SU-DHL-6 (cell line): Measurements from ENCODE around the gene PREX1.

ENCODE experiments used
- H2AFZ ChIP-seq: fragments of 200-600 bp; sonication (generic); 2 replicates; pipeline ENCODE4 v1.6.1; 2014; ENCODE audit warnings: low read depth, mild to moderate bottlenecking, moderate library complexity, mixed read lengths, antibody characterized with exemption, low read length; ENCODE audit not compliant: severe bottlenecking
- H3F3A ChIP-seq: fragments of 200-600 bp; shearing (Covaris generic); 2 replicates; pipeline ENCODE4 v1.6.0; 2016; ENCODE audit warnings: antibody characterized with exemption, mild to moderate bottlenecking; ENCODE audit not compliant: insufficient read depth
- H3K27ac ChIP-seq: fragments of 200-600 bp; sonication (generic); 2 replicates; pipeline ENCODE4 v1.5.1; 2016; ENCODE audit warnings: low read depth, mild to moderate bottlenecking, low read length, moderate library complexity, mixed read lengths
- H3K27me3 ChIP-seq: fragments of 200-600 bp; sonication (generic), shearing (Covaris generic); 2 replicates; pipeline ENCODE4 v1.6.0; 2014; ENCODE audit warnings: mild to moderate bottlenecking, low read length
- H3K36me3 ChIP-seq: fragments of 200-600 bp; sonication (generic); 2 replicates; pipeline ENCODE4 v1.6.1; 2014; ENCODE audit warnings: mild to moderate bottlenecking, low read length, mixed read lengths
- H3K4me2 ChIP-seq: fragments of 300-600, 200-600 bp; shearing (Covaris generic), sonication (generic); 2 replicates; pipeline ENCODE4 v1.6.0; 2014; ENCODE audit warnings: low read length, low read depth, mild to moderate bottlenecking; ENCODE audit not compliant: poor library complexity, severe bottlenecking
- H3K4me3 ChIP-seq: fragments of 200-600 bp; sonication (generic); 2 replicates; pipeline ENCODE4 v1.5.1; 2014; ENCODE audit warnings: antibody characterized with exemption, low read length, mild to moderate bottlenecking, mixed read lengths; ENCODE audit not compliant: insufficient read depth, poor library complexity, severe bottlenecking
- H3K79me2 ChIP-seq: fragments of 200-600 bp; sonication (generic); 2 replicates; pipeline ENCODE4 v1.6.1; 2014; ENCODE audit warnings: mild to moderate bottlenecking, low read length, moderate library complexity; ENCODE audit not compliant: insufficient read depth
- H3K9ac ChIP-seq: fragments of 200-600 bp; sonication (generic); 2 replicates; pipeline ENCODE4 v1.7.0; 2014; ENCODE audit warnings: mild to moderate bottlenecking, low read length
- H3K9me2 ChIP-seq: fragments of 200-600 bp; sonication (generic); replicated peaks from 2 replicates; pipeline ENCODE4 v1.6.1; 2014; ENCODE audit warnings: low read length; ENCODE audit not compliant: insufficient read depth
- H3K9me3 ChIP-seq: fragments of 200-600 bp; sonication (generic); 2 replicates; pipeline ENCODE4 v1.6.1; 2014; ENCODE audit warnings: low read length, mixed read lengths; ENCODE audit not compliant: insufficient read depth
- H4K20me1 ChIP-seq: fragments of 200-600 bp; sonication (generic); 2 replicates; pipeline ENCODE4 v1.6.1; 2014; ENCODE audit warnings: low read depth, mild to moderate bottlenecking, antibody characterized with exemption, low read length, moderate library complexity, mixed read lengths
- EZH2phosphoT487 ChIP-seq: fragments of 200-600 bp; sonication (generic), shearing (Covaris generic); conservative IDR thresholded peaks from 2 replicates; pipeline ENCODE4 v1.6.1; 2018; ENCODE audit warnings: mild to moderate bottlenecking, antibody characterized with exemption, low read length, moderate library complexity, mixed read lengths
- TF ChIP-seq, protein P1 (sequence below): fragments of 200-600 bp; sonication (generic); IDR thresholded peaks from one replicate; pipeline ENCODE4 v1.5.1; 2017; ENCODE audit warnings: antibody characterized with exemption, mild to moderate bottlenecking, low read length, moderate library complexity; ENCODE audit not compliant: insufficient read depth, poor library complexity, severe bottlenecking

Gene PREX1

DNA sequence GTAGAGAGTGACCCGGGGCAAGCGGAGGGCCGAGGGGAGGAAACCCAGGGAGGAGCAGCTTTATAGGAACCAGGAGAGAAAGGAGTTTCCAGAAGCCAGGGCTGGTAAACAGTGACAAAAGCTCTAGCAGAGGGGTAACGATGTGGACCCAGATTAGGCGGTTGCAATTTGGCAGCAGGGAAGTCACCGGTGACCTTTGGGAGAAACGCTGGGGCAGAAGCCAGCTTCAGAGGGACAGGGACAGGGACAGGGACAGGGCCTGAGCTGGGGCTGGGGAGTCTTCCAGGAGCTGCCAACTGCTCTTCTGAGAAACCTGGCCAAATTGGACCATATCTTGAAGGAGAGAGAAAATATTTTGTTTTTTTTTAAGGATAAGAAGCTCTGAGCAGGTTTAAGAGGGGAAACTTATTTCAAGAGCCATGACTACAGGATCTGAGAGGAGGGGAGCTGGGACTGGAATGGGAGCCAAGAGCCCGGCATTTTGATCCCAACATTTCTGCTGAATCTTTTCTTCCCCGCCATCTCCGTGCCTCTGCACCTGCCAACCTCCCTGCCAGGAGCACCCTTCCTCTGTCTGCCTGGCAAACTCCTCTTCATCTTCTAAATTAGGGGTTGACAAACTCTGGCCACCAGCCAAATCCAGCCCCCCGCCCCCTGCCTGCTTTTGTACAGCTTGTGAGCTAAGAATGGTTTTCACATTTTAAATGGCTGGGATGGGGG is 22.6 kb upstream of the PREX1 start:
- H3K27me3 ChIP-seq: no peaks in the 10 kb centered on the region
- no peaks in the 10 kb centered on the region for H4K20me1 ChIP-seq
- H3F3A ChIP-seq: no peaks in the 10 kb centered on the region
- TF ChIP-seq, protein P1, sequence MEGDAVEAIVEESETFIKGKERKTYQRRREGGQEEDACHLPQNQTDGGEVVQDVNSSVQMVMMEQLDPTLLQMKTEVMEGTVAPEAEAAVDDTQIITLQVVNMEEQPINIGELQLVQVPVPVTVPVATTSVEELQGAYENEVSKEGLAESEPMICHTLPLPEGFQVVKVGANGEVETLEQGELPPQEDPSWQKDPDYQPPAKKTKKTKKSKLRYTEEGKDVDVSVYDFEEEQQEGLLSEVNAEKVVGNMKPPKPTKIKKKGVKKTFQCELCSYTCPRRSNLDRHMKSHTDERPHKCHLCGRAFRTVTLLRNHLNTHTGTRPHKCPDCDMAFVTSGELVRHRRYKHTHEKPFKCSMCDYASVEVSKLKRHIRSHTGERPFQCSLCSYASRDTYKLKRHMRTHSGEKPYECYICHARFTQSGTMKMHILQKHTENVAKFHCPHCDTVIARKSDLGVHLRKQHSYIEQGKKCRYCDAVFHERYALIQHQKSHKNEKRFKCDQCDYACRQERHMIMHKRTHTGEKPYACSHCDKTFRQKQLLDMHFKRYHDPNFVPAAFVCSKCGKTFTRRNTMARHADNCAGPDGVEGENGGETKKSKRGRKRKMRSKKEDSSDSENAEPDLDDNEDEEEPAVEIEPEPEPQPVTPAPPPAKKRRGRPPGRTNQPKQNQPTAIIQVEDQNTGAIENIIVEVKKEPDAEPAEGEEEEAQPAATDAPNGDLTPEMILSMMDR: no peak
- TF ChIP-seq EZH2phosphoT487: no peak
- no peak overlapping the region for H3K4me2 ChIP-seq
- H3K36me3 ChIP-seq: no peaks in the 10 kb centered on the region
- no peaks in the 10 kb centered on the region for H3K9me2 ChIP-seq
- H3K79me2 ChIP-seq: no peaks in the 10 kb centered on the region
- no peak overlapping the region for H3K4me3 ChIP-seq
- H3K9ac ChIP-seq: no peak overlapping the region
- no peaks in the 10 kb centered on the region for H3K9me3 ChIP-seq
- H3K27ac ChIP-seq: no peak overlapping the region
- H2AFZ ChIP-seq: no peak overlapping the region

DNA sequence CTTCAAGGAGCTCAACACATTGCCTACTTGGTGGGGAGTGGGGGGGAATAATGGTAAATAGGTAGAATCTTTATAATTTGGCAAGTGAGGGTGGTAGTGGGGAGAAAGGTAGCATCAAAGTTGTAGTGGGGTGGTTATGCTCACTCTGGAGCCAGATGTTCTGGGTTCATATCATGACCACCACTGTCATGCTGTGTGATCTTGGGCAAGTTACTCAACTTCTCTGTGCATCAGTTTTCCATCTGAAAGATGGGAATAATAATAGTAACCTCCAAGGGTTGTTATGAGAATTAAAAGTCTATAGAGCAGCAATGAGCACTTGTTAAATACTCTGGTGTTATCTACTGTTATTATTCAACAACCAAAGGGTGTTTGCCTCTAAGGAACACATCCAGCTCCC is 22.0 kb upstream of the PREX1 start:
- Histone ChIP-seq H3F3A (no peaks in the 10 kb centered on the region), H2AFZ (no peak overlapping the region), H3K4me2 (no peak overlapping the region), H3K27me3 (no peaks in the 10 kb centered on the region), H3K9me2 (no peaks in the 10 kb centered on the region), H3K27ac (no peak overlapping the region), H3K9me3 (no peaks in the 10 kb centered on the region), H3K79me2 (no peaks in the 10 kb centered on the region), H3K36me3 (no peaks in the 10 kb centered on the region), H4K20me1 (no peaks in the 10 kb centered on the region), H3K4me3 (no peak overlapping the region), H3K9ac (no peak overlapping the region)
- TF ChIP-seq, protein P1: no peak
- TF ChIP-seq EZH2phosphoT487: no peak

DNA sequence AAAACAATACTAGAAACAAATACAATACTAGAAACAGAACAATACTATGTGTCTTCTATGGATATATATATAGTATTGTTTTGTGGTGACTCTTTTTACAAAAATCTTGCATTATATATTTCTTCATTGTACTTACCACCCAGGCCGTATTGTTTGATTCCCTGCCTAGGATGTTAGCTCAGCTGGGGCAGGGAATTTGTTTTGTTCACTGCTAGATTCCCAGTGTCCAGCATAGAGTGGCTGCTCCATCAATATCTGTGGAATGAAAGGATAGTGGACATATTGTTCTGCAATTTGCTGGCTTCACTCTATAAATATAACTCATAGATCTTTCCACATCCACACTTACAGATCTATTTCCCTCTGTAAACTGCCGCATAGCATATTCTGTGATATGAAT is 21.5 kb upstream of the PREX1 start:
- H2AFZ ChIP-seq: no peak overlapping the region
- no peaks in the 10 kb centered on the region for H3K9me3 ChIP-seq
- no peaks in the 10 kb centered on the region for H3K79me2 ChIP-seq
- H3K9me2 ChIP-seq: no peaks in the 10 kb centered on the region
- no peaks in the 10 kb centered on the region for H3K36me3 ChIP-seq
- no peaks in the 10 kb centered on the region for H3F3A ChIP-seq
- H4K20me1 ChIP-seq: no peaks in the 10 kb centered on the region
- H3K4me2 ChIP-seq: no peak overlapping the region
- H3K4me3 ChIP-seq: no peak overlapping the region
- H3K27ac ChIP-seq: no peak overlapping the region
- H3K9ac ChIP-seq: no peak overlapping the region
- TF ChIP-seq, protein P1: no peak
- no peak for TF ChIP-seq EZH2phosphoT487
- H3K27me3 ChIP-seq: no peaks in the 10 kb centered on the region
